HG03064 (cell line): Measurements from ENCODE around the gene ATP2C2.

Experiments used
- ATAC-seq: cut with Tn5 transposase; IDR thresholded peaks from one replicate; pipeline ENCODE4 v1.9.1; 2021; ENCODE audit warnings: low read depth; ENCODE audit not compliant: unreplicated experiment

Gene ATP2C2

GRCh38 chr16:84507011-84507982 lies 139.0 kb downstream of the ATP2C2 start:
- ATAC-seq, result no peak

DNA sequence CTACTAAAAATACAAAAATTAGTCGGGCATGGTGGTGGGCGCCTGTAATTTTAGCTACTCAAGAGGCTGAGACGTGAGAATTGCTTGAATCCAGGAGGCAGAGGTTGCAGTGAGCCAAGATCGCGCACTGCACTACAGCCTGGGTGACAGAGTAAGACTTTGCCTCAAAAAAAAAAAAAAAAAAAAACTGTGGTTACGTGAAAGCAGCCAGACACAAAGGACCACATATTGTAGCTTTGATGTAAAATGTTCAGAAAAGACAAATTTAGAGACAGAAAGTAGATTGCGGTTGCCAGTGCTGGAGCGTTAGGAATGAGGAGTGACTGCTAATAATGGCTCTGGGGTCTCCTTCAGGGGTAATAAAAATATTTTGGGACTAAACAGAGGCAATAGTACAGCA lies 140.2 kb downstream of the ATP2C2 start:
- no peak for ATAC-seq

GRCh38 chr16:84509032-84509950 lies 141.0 kb downstream of the ATP2C2 start:
- ATAC-seq, result no peak

DNA sequence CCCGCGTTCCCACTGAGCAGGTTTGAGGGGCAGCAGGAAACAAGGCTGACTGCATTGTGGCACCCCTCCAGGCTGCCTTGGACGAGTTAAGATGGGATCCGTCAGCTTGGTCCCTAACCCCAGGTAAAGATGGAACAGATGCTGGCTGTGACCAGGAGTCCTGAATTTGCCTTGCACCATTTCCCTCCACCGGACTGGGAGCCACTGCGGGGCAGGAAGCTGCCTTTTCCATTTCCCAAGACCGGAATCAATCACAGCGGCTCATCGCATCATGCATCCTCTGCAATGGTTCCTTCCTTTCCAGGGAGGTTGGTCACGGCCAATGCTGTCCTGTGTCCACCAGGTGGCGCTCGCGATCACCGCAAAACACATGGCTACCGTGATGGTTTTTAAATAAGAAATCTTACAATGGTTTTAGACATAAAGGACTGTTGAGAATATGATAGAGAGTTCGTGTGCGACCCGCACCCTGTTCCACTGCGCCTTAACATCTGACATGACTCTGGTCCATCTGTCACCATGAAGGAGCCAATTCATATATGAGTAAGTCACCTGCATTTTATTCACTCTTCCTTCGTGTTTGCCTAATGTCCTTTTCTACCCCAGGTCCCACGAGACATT lies 143.0 kb downstream of the ATP2C2 start:
- ATAC-seq, result no peak

- no peak for ATAC-seq
These were observed 143.5 kb downstream of the ATP2C2 start for GRCh38 chr16:84511831-84512230.

- no peak for ATAC-seq
These were observed 144.8 kb downstream of the ATP2C2 start for GRCh38 chr16:84513123-84513522.

DNA sequence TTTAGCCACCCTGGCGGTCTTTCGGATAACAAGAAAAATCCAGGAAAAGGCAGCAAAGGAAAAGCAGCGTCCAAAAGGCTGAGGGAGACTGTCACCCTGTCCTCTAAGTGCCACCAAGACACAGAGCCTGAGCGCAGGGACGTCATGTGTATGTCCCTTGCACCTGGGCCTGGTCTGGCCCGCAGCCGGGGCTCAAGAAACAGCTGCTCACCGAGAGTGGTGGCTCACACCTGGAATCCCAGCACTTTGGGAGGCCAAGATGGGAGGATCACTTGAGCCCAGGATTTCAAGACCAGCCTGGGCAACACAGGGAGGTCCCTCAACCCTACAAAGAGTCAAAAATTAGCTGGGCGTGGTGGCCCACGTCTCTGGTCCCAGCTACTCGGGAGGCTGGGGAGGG lies 145.3 kb downstream of the ATP2C2 start:
- no peak for ATAC-seq
